ENCODE measurements around the gene APOBEC2.
"Not testable (repeated sequence)": the region's sequence is repeated elsewhere in the genome, so short reads cannot be mapped to it uniquely, and the experiment has no call there.

The APOBEC2 gene

GRCh38 chr6:41053041-41053440 lies at the start of gene APOBEC2:
Gene APOBEC2, plus strand, starts transcription at chr6:41053202. Its CDS starts 146 bp downstream, at chr6:41053348.
- DNase-seq = no peak

- not testable (repeated sequence) for DNase-seq
Observed at GRCh38 chr6:41006217-41006616, 46.8 kb upstream of the APOBEC2 start.

- DNase-seq = not testable (repeated sequence)
Observed at GRCh38 chr6:41006980-41007379, 46.0 kb upstream of the APOBEC2 start.

- no peak for DNase-seq
Observed at GRCh38 chr6:41008011-41008410, 45.0 kb upstream of the APOBEC2 start.

GRCh38 chr6:41009669-41010068 lies 43.3 kb upstream of the APOBEC2 start:
- no peak for DNase-seq

- no peak for DNase-seq
Observed at GRCh38 chr6:41011673-41012072, 41.3 kb upstream of the APOBEC2 start.

- no peak for DNase-seq
Observed at GRCh38 chr6:41013466-41014153, 39.4 kb upstream of the APOBEC2 start.

GRCh38 chr6:41014780-41015179 lies 38.2 kb upstream of the APOBEC2 start:
- no peak for DNase-seq

- DNase-seq = not testable (repeated sequence)
Observed at GRCh38 chr6:41015860-41016259, 37.1 kb upstream of the APOBEC2 start.

GRCh38 chr6:41017663-41018062 lies 35.3 kb upstream of the APOBEC2 start:
- DNase-seq = no peak

- DNase-seq = no peak
Observed at GRCh38 chr6:41021832-41022231, 31.2 kb upstream of the APOBEC2 start.

GRCh38 chr6:41022294-41022693 lies 30.7 kb upstream of the APOBEC2 start:
- no peak for DNase-seq

GRCh38 chr6:41023114-41023513 lies 29.9 kb upstream of the APOBEC2 start:
- DNase-seq = no peak

GRCh38 chr6:41025966-41026530 lies 27.0 kb upstream of the APOBEC2 start:
- DNase-seq = no peak

- DNase-seq = no peak
Observed at GRCh38 chr6:41027241-41027640, 25.8 kb upstream of the APOBEC2 start.

GRCh38 chr6:41027799-41028560 lies 25.0 kb upstream of the APOBEC2 start:
- DNase-seq = no peak

GRCh38 chr6:41028561-41029412 lies 24.2 kb upstream of the APOBEC2 start:
- no peak for DNase-seq

- DNase-seq = no peak
Observed at GRCh38 chr6:41032830-41033229, 20.2 kb upstream of the APOBEC2 start.

- DNase-seq = no peak
Observed at GRCh38 chr6:41033776-41034175, 19.2 kb upstream of the APOBEC2 start.

- no peak for DNase-seq
Observed at GRCh38 chr6:41036186-41036585, 16.8 kb upstream of the APOBEC2 start.

GRCh38 chr6:41036601-41037000 lies 16.4 kb upstream of the APOBEC2 start:
- no peak for DNase-seq

GRCh38 chr6:41037107-41037900 lies 15.7 kb upstream of the APOBEC2 start:
- no peak for DNase-seq

All from SIG-M5 (cell line).